AG04450 (cell line): Measurements from ENCODE around the gene MRM2. TPM values are rescaled to one million over a fixed set of nuclear protein-coding genes. Genes with fewer than 3 reads are reported as not detected.

Experiments used
- CTCF ChIA-PET: fragments of 300-600, 350-600 bp; formaldehyde crosslinking; extraction: SDS; loops from one replicate; lab custom pipeline; 2022; ENCODE audit warnings: antibody characterized with exemption, inconsistent platforms; lab: Charles Lee
- POLR2A ChIA-PET: fragments of 350-600 bp; formaldehyde crosslinking; extraction: SDS; loops from one replicate; lab custom pipeline; 2021; ENCODE audit warnings: antibody characterized with exemption, inconsistent platforms; lab: Yijun Ruan, JAX
- DNase-seq: peaks from one replicate; pipeline ENCODE4 v3.0.0-alpha.2; 2011; ENCODE audit warnings: low read depth, low spot score
- H3K27ac ChIP-seq: one replicate; pipeline ENCODE4 v1.5.1; 2012; ENCODE audit warnings: low read depth, low read length, control low read depth
- H3K27me3 ChIP-seq: one replicate; pipeline ENCODE4 v1.6.0; 2012; ENCODE audit warnings: low read length; ENCODE audit not compliant: control insufficient read depth, insufficient read depth
- H3K4me3 ChIP-seq: 2 replicates; pipeline ENCODE4 v1.5.1; 2011; ENCODE audit warnings: mild to moderate bottlenecking, low read depth, low read length, control low read depth
- H3K9me3 ChIP-seq: 2 replicates; pipeline ENCODE4 v1.5.1; 2012; ENCODE audit warnings: low read length; ENCODE audit not compliant: control insufficient read depth, insufficient read depth
- CTCF ChIP-seq: IDR thresholded peaks from 2 replicates; pipeline ENCODE4 v1.5.1; 2011; ENCODE audit warnings: low read depth, low read length, control low read depth, inconsistent platforms
- polyA plus RNA-seq: library from polyadenylated mRNA; depleted of rRNA; stranded (reverse); fragments of >200 nt; gene quantifications from 2 replicates; pipeline ENCODE4 v1.2.3, GENCODE V29; 2011

Gene MRM2
- polyA plus RNA-seq, 1 experiment, result 18.4 TPM

DNA sequence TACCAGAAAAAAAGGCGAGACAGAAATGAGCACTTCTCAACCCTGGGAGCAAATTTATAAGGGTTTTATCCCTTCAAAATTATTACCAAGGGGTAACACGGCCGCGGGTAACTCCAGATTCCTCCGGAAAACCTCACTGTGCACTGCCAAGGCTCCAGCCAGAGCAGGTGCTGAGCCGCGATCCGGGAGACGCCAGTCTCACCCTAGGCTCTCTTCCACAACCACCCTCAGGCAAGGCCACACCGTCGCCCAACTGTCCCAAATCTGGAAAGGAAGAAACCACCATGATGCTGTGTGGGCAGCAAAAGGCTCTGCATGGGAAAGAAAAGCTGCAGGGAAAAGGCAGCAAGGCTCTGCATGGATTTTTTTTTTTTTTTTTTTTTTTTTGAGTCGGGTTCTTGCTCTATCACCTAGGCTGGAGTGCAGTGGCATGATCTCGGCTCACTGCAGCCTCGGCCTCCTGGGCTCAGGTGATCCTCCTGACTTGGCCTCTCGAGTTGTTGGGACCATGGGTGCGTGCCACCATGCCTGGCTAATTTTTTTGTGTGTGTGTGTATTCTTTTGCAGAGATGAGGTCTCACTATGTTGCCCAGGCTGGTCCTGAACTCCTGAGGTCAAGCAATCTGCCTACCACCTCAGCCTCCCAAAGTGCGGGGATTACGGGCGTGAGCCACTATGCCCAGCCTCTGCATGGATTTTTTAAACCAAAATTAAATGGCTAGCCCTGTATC is 48.3 kb downstream of the MRM2 start:
- no peak for TF ChIP-seq CTCF
- peaks cover 15% of the 10 kb centered on the region for H3K9me3 ChIP-seq
- H3K27ac ChIP-seq, result no peak overlapping the region
- H3K4me3 ChIP-seq, result no peak overlapping the region
- no peaks in the 10 kb centered on the region for H3K27me3 ChIP-seq
- CTCF ChIA-PET, result interaction anchor here (1.0 to 1.5 kb wide), 2 partner anchors 9 to 15 kb away, joined by 3 to 4 read pairs; no protein-coding TSS in a partner anchor
- DNase-seq, result no peak
- POLR2A ChIA-PET, result no interaction called here

DNA sequence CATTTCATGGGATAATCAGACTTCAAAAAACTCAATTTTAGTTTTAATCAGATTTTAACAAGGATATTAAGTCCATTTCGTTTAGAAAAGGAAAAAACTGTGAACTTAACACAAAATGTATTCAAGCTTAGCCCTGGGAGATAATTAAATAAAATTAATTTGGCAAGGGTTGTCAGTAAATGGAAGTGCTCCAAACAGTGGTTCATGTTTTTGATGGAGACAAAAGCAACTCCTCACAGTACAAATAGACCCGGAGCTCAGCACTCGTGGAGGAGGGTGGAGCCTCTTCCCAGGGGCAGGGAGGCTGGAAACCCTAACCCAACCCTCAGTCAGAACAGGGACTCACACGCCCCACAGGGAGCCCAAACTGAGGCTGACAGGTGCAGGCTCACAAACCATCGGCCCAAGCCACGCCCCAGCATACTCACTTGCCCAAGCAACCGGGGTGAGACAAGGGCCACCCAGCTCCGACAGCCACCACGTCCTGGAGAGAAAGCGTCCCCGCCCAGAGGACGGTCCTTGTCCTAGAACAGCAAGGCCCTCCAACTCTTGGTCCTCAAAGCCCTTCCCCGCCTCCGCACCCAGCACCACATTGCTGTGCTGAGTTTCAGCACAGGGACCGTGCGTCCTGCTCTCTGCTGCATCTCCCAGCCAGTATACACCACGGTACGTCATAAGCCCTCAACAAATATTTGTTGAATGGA is 49.0 kb downstream of the MRM2 start:
- Histone ChIP-seq H3K4me3 (no peak overlapping the region), H3K27ac (no peak overlapping the region), H3K9me3 (peaks cover 15% of the 10 kb centered on the region), H3K27me3 (no peaks in the 10 kb centered on the region)
- TF ChIP-seq CTCF, result no peak
- DNase-seq, result no peak
- POLR2A ChIA-PET, result no interaction called here
- CTCF ChIA-PET, result no interaction called here

GRCh38 chr7:2191016-2191415 is 51.0 kb downstream of the MRM2 start:
- CTCF ChIA-PET, result no interaction called here
- Histone ChIP-seq H3K27ac (no peak overlapping the region), H3K9me3 (peaks cover 6% of the 10 kb centered on the region; the same call in 1 of the 2 replicates), H3K4me3 (no peak overlapping the region), H3K27me3 (no peaks in the 10 kb centered on the region)
- POLR2A ChIA-PET, result no interaction called here
- no peak for TF ChIP-seq CTCF
- DNase-seq, result no peak

GRCh38 chr7:2190531-2190930 is 51.5 kb downstream of the MRM2 start:
- no peak for DNase-seq
- no peaks in the 10 kb centered on the region for H3K27me3 ChIP-seq
- no peak overlapping the region for H3K4me3 ChIP-seq
- H3K27ac ChIP-seq, result no peak overlapping the region
- ChIA-PET CTCF (no interaction called here), POLR2A (no interaction called here)
- peaks cover 1% of the 10 kb centered on the region; the same call in 1 of the 2 replicates for H3K9me3 ChIP-seq
- TF ChIP-seq CTCF, result no peak

DNA sequence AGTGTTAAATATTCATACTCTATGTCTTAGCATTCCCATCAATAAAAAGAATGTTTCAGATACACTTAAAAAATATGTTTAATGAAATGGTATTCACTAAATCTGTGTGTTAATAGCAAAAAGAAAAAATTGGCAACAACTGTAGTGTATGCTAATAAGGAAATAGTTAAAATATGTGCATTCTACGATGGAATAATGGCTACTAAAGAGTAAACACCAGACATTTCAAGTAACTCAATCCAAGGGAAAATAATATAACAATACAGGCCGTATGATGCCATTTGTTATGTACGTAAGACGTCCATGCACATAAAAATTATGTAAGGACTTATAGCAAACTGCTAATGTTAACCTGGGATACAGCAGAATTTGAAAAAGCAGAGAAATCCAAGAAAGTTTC is 55.8 kb downstream of the MRM2 start:
- TF ChIP-seq CTCF, result no peak
- ChIA-PET POLR2A (no interaction called here), CTCF (no interaction called here)
- Histone ChIP-seq H3K27me3 (no peaks in the 10 kb centered on the region), H3K4me3 (no peak overlapping the region), H3K27ac (no peak overlapping the region), H3K9me3 (no peaks in the 10 kb centered on the region)
- no peak for DNase-seq
